ENCODE data around the gene OR56B1.

OR56B1 gene

DNA sequence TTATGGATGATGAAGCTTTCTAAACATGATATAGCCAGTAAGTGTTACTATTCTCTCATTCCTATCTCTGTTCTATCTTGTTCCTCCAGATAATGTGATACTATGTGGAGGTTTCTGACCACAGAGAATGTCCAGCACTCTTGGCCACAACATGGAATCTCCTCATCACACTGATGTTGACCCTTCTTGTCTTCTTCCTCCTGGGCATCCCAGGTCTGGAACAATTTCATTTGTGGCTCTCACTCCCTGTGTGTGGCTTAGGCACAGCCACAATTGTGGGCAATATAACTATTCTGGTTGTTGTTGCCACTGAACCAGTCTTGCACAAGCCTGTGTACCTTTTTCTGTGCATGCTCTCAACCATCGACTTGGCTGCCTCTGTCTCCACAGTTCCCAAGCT is 9.9 kb upstream of the OR56B1 start:
- TF ChIP-seq, protein P1, sequence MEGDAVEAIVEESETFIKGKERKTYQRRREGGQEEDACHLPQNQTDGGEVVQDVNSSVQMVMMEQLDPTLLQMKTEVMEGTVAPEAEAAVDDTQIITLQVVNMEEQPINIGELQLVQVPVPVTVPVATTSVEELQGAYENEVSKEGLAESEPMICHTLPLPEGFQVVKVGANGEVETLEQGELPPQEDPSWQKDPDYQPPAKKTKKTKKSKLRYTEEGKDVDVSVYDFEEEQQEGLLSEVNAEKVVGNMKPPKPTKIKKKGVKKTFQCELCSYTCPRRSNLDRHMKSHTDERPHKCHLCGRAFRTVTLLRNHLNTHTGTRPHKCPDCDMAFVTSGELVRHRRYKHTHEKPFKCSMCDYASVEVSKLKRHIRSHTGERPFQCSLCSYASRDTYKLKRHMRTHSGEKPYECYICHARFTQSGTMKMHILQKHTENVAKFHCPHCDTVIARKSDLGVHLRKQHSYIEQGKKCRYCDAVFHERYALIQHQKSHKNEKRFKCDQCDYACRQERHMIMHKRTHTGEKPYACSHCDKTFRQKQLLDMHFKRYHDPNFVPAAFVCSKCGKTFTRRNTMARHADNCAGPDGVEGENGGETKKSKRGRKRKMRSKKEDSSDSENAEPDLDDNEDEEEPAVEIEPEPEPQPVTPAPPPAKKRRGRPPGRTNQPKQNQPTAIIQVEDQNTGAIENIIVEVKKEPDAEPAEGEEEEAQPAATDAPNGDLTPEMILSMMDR (IDR thresholded peaks at IDR 0.05; ENCODE audit: low read depth, low read length, missing control alignments) = no peak
- no peak for DNase-seq (ENCODE audit: low read depth)
- H3K4me3 ChIP-seq (ENCODE audit: low read depth, low read length) = no peak overlapping the region

GRCh38 chr11:5727691-5728090 is 8.6 kb upstream of the OR56B1 start:
- no peak for DNase-seq (ENCODE audit: low read depth)
- TF ChIP-seq, protein P1 (IDR thresholded peaks at IDR 0.05; ENCODE audit: low read depth, low read length, missing control alignments) = no peak
- H3K4me3 ChIP-seq (ENCODE audit: low read depth, low read length) = no peak overlapping the region

DNA sequence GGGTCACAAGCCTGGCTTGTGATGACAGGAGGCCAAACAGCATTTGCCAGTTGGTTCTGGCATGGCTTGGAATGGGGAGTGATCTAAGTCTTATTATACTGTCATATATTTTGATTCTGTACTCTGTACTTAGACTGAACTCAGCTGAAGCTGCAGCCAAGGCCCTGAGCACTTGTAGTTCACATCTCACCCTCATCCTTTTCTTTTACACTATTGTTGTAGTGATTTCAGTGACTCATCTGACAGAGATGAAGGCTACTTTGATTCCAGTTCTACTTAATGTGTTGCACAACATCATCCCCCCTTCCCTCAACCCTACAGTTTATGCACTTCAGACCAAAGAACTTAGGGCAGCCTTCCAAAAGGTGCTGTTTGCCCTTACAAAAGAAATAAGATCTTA is 843 bp downstream of the OR56B1 start:
- TF ChIP-seq, protein P1 (IDR thresholded peaks at IDR 0.05; ENCODE audit: low read depth, low read length, missing control alignments) = no peak
- H3K4me3 ChIP-seq (ENCODE audit: low read depth, low read length) = no peak overlapping the region
- no peak for DNase-seq (ENCODE audit: low read depth)

DNA sequence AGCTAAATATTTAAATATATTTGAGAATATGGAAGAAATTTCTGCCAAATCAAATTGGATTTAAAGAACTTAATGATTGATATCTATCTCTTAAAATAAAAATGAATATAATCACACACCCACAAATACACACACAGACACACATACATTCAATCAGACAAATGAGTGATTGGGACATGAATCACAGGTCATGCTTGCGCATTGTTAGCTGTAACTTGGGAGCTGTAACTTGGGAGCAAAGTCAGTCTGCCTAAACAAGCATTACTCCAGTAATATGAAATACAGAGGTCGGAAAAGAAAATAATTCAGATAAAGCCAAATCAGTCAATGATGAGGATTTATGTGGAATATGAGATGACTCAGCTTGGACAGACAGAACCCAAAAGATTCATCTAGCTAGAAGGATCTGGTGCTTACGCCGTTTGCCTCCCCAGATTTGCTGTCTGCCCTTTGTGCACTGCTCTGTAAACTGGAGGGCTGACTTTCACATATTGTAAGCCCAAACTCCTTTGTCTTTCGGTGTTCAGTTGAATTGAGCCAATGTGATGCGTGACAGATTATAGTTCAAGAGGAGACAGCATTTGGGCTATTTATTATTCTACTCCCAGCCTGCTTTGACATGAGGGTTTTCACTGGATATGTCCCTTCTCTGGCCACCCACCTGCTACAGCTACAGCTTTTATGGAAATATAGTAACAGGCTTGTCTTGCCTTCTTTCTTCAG is 1.6 kb downstream of the OR56B1 start:
- no peak overlapping the region for H3K4me3 ChIP-seq (ENCODE audit: low read depth, low read length)
- TF ChIP-seq, protein P1 (IDR thresholded peaks at IDR 0.05; ENCODE audit: low read depth, low read length, missing control alignments) = no peak
- DNase-seq (ENCODE audit: low read depth) = no peak

DNA sequence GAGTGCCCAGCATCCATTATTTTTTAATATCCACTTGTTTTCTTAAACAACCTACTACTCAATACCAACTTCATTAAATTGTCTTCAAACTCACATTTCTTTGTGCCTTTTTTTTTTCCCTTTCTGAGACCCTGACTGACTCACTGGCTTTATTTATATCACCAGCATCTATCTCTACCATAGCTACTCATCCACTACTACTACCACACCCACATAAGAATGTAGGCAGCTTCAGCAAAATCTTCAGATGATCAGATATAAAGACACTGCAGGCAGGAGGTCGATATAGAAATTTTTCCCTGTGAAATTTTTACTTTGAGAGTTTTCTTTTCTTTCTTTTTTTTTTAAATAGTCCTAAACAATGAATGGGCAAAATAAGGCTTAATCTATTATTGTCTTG is 2.2 kb downstream of the OR56B1 start:
- DNase-seq (ENCODE audit: low read depth) = no peak
- TF ChIP-seq, protein P1 (IDR thresholded peaks at IDR 0.05; ENCODE audit: low read depth, low read length, missing control alignments) = no peak
- H3K4me3 ChIP-seq (ENCODE audit: low read depth, low read length) = no peak overlapping the region

- TF ChIP-seq, protein P1 (IDR thresholded peaks at IDR 0.05; ENCODE audit: low read depth, low read length, missing control alignments) = no peak
- DNase-seq (ENCODE audit: low read depth) = no peak
- H3K4me3 ChIP-seq (ENCODE audit: low read depth, low read length) = no peak overlapping the region
These were observed 10.4 kb downstream of the OR56B1 start for GRCh38 chr11:5746614-5747013.

GRCh38 chr11:5749836-5750235 is 13.6 kb downstream of the OR56B1 start:
- TF ChIP-seq, protein P1 (IDR thresholded peaks at IDR 0.05; ENCODE audit: low read depth, low read length, missing control alignments) = no peak
- DNase-seq (ENCODE audit: low read depth) = no peak
- H3K4me3 ChIP-seq (ENCODE audit: low read depth, low read length) = no peak overlapping the region
